ENCODE results near the gene WASHC4.

The WASHC4 gene, protein sequence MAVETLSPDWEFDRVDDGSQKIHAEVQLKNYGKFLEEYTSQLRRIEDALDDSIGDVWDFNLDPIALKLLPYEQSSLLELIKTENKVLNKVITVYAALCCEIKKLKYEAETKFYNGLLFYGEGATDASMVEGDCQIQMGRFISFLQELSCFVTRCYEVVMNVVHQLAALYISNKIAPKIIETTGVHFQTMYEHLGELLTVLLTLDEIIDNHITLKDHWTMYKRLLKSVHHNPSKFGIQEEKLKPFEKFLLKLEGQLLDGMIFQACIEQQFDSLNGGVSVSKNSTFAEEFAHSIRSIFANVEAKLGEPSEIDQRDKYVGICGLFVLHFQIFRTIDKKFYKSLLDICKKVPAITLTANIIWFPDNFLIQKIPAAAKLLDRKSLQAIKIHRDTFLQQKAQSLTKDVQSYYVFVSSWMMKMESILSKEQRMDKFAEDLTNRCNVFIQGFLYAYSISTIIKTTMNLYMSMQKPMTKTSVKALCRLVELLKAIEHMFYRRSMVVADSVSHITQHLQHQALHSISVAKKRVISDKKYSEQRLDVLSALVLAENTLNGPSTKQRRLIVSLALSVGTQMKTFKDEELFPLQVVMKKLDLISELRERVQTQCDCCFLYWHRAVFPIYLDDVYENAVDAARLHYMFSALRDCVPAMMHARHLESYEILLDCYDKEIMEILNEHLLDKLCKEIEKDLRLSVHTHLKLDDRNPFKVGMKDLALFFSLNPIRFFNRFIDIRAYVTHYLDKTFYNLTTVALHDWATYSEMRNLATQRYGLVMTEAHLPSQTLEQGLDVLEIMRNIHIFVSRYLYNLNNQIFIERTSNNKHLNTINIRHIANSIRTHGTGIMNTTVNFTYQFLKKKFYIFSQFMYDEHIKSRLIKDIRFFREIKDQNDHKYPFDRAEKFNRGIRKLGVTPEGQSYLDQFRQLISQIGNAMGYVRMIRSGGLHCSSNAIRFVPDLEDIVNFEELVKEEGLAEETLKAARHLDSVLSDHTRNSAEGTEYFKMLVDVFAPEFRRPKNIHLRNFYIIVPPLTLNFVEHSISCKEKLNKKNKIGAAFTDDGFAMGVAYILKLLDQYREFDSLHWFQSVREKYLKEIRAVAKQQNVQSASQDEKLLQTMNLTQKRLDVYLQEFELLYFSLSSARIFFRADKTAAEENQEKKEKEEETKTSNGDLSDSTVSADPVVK

GRCh38 chr12:105107494-105108371 lies at the start of gene WASHC4:
WASHC4 (plus strand) TSS chr12:105107731; CDS start chr12:105107801, 70 bp downstream.
- peak; percentile 61 to 91 for DNase-seq (ENCODE audit: extremely low read depth in 1 of 2, low read depth in 1 of 2)

DNA sequence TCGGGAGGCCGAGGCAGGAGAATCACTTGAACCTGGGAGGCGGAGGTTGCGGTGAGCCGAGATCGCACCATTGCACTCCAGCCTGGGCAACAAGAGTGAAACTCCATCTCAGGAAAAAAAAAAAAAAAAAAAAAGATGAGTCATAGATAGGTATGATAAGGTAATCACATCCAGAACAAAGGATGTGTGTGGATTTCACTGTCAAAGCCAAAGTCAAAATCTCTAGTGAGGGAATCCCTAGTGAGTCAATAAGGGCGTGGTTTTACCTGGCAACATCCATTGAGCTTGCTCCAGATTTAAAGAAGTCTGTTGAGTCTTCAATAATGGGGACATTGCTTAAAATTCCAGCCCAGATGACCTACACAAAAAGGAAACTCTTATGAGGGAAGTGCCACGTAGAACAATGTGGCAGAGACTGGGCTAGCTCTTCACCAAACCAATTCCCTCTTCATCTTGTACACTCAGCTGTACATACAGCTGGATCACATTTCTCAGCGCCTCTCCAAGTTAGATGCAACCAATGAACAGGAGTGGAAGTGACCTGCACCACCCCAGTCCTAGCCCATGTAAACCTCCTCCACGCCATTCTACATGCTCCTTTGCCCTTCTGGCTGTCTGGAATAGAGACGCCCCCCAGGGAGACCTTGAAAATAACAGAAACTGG lies 46.7 kb upstream of the WASHC4 start:
- no peak for DNase-seq (ENCODE audit: extremely low read depth in 1 of 2, low read depth in 1 of 2)

- DNase-seq (ENCODE audit: extremely low read depth in 1 of 2, low read depth in 1 of 2): no peak
These were observed 42.9 kb upstream of the WASHC4 start for GRCh38 chr12:105064564-105065178.

DNA sequence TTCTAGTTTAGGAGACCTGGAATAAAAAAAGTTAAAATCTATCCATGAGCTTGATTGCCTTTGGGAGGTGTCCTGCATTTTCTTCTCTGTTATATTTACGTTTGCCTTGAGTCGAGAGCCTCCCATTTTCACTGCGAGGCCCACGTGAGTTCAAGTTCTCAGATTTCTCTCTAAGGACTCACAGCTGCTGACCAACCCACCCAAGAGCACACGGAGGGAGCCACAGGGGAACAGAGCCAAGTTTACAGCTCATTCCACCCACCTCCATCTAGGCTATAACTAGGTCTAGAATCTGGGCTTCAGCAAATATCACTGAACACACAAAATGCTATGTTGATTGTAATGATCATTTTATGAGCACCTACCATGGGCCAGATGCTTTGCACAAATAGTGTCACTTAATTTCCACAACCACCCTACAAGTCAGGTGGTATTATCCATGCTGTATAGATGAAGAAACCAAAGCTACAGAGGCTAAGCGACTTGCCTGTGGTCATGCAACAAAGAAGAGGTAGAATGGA lies 40.0 kb upstream of the WASHC4 start:
- DNase-seq (ENCODE audit: extremely low read depth in 1 of 2, low read depth in 1 of 2): no peak

- no peak for DNase-seq (ENCODE audit: extremely low read depth in 1 of 2, low read depth in 1 of 2)
These were observed 37.4 kb upstream of the WASHC4 start for GRCh38 chr12:105069936-105070702.

GRCh38 chr12:105071981-105072380 lies 35.5 kb upstream of the WASHC4 start:
- DNase-seq (ENCODE audit: extremely low read depth in 1 of 2, low read depth in 1 of 2): no peak

- DNase-seq (ENCODE audit: extremely low read depth in 1 of 2, low read depth in 1 of 2): no peak
These were observed 34.5 kb upstream of the WASHC4 start for GRCh38 chr12:105072888-105073488.

- DNase-seq (ENCODE audit: extremely low read depth in 1 of 2, low read depth in 1 of 2): no peak
These were observed 31.4 kb upstream of the WASHC4 start for GRCh38 chr12:105076098-105076497.

DNA sequence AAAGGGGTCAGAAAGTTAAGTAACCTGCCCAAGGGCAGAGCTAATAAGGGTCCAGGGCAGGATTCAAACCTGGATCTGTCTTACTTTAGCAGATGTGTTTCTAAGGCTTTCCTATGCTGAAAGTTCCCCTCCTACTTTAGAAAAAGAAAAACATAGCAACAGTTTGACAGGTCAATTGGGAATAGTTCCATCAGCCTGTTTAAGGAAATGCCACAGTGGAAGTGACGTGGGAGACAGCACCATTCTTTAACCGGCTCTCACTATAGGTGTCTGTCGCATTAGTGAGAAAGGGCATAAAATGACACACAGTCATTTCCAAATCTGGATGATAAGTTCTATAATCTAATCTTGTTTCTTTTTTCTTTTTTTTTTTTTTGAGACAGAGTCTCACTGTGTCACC lies 30.6 kb upstream of the WASHC4 start:
- no peak for DNase-seq (ENCODE audit: extremely low read depth in 1 of 2, low read depth in 1 of 2)

- DNase-seq (ENCODE audit: extremely low read depth in 1 of 2, low read depth in 1 of 2): no peak
These were observed 30.1 kb upstream of the WASHC4 start for GRCh38 chr12:105077435-105077834.

GRCh38 chr12:105078712-105079570 lies 28.6 kb upstream of the WASHC4 start:
- DNase-seq (ENCODE audit: extremely low read depth in 1 of 2, low read depth in 1 of 2): no peak

- no peak for DNase-seq (ENCODE audit: extremely low read depth in 1 of 2, low read depth in 1 of 2)
These were observed 24.5 kb upstream of the WASHC4 start for GRCh38 chr12:105083031-105083430.

DNA sequence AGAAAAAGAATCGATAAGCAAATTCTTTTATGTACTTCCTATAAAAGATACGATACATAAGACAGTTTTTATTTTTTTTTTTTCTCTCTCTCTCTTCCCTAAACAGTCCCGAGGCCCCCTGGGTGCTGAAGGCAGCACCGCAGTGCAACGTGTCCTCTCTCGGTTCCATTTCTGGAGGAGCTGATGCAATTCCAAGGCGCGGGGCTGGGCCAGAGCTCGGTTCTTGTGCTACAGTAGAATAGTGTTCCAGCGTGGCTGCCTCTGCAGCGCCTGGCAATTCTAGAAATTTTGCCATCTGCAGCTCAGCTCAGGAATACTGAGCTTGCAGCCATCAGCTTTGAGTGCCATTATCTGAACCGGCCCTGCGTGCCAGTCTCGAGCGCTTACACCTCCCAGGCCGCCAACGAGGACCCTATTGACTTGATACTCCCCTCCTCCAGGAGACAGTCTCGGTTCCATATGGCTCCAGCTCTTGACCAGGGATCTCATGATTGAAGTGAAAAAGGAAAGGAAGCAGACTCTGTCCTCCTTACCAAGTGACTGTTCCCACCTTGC lies 23.9 kb upstream of the WASHC4 start:
- no peak for DNase-seq (ENCODE audit: extremely low read depth in 1 of 2, low read depth in 1 of 2)

- peak in 1 of 2 donors; percentile 8 for DNase-seq (ENCODE audit: extremely low read depth in 1 of 2, low read depth in 1 of 2)
These were observed 23.0 kb upstream of the WASHC4 start, which contains the start of gene ALDH1L2 for GRCh38 chr12:105084251-105085250. ALDH1L2 (minus strand) TSS chr12:105084458; CDS start chr12:105084436, 22 bp downstream.

DNA sequence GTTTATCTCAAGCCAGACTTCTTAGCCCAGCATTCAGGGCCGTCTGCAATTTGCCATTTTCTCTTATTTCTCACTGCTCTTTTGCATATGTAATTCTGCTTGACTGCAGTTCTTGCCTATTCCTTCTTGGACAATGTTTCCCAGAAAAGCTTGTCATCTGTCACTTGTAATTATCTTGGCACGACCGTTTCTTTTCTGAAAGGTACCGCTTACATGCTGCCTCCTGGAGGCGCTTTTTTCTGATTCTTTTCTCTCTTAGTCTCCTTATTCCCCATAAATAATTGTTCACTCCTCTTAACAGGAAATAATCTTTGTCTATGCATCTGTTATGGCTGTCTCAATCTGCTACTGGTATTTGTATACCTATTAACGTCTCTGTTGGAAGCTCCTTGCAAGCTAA lies 22.0 kb upstream of the WASHC4 start:
- no peak for DNase-seq (ENCODE audit: extremely low read depth in 1 of 2, low read depth in 1 of 2)
